ENCODE measurements around the gene ARID2.
A peak's percentile ranks its signal among the peaks of the same experiment; 100 is the strongest.

The ARID2 gene

DNA sequence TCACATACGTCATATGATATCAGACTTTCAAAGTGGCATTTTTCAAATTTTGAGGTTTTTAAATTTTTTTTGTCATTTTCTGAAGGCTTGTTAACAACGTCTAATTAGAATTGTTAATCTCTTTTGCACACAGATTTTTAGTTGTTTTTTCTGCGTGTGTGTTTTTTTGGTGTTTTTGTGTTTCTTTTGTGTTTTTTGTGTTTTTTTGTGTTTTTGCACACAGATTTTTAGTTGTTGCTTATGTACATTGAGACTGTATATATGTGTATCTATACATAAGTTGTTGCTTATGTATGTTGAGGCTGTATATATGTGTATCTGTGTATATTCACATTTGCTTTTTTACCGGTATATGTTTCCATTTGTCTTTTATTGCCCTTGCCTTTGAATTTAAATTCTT is 30.8 kb downstream of the ARID2 start:
- no peak overlapping the region for H3K4me3 ChIP-seq (replicated peaks in 1 of 2; ENCODE audit: low read depth in 2 of 2, low read length in 2 of 2)
- TF ChIP-seq, protein P1, sequence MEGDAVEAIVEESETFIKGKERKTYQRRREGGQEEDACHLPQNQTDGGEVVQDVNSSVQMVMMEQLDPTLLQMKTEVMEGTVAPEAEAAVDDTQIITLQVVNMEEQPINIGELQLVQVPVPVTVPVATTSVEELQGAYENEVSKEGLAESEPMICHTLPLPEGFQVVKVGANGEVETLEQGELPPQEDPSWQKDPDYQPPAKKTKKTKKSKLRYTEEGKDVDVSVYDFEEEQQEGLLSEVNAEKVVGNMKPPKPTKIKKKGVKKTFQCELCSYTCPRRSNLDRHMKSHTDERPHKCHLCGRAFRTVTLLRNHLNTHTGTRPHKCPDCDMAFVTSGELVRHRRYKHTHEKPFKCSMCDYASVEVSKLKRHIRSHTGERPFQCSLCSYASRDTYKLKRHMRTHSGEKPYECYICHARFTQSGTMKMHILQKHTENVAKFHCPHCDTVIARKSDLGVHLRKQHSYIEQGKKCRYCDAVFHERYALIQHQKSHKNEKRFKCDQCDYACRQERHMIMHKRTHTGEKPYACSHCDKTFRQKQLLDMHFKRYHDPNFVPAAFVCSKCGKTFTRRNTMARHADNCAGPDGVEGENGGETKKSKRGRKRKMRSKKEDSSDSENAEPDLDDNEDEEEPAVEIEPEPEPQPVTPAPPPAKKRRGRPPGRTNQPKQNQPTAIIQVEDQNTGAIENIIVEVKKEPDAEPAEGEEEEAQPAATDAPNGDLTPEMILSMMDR (IDR thresholded peaks at IDR 0.05; ENCODE audit: low read depth, low read length) = no peak
- no peak for DNase-seq (ENCODE audit: low read depth in 2 of 2)

DNA sequence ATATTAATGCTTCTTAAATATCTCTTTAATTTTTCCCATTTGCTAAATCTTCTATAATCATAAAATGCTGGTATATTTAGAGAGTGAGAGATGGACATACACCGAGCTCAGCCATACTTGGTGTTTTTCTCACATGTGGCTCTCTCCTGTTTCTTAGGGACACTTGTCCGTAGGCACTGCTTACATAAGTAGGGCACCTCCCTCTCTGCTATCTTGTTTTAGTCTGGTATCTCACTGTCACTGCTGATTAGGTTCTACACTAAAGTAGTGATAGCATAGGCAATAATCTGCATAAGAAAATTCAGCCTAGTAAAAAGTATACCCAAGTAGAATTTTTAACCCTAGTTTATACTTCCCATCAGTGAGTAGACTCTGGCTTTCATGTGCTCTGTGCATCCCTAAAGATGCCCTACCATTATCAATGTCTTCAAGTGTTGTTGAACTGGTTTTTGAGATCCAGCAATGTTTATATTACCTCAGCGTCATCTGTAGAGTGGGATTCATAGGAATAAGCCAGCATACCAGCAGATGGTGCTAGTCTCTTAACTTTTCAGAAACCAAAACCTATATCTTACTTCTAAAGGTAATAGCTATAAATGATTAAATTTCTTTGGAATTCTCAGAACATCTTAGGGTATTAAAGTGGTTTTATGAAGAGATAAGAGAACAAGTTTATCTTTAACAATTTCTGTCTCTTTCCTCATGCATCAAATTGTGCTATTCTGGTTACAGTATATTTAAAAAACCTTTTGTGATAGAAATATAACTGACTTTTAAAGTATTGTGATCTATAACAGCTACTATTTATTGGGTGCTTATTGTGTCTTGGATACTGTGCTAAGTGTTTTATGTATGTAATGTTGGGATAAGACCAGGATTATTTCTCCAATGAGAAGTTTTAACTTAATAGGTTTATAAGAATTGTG is 32.9 kb downstream of the ARID2 start:
- DNase-seq (ENCODE audit: low read depth in 2 of 2) = peak; percentile 75 to 78
- TF ChIP-seq, protein P1 (IDR thresholded peaks at IDR 0.05; ENCODE audit: low read depth, low read length) = peak; percentile 76
- H3K4me3 ChIP-seq (replicated peaks in 1 of 2; ENCODE audit: low read depth in 2 of 2, low read length in 2 of 2) = no peak overlapping the region

DNA sequence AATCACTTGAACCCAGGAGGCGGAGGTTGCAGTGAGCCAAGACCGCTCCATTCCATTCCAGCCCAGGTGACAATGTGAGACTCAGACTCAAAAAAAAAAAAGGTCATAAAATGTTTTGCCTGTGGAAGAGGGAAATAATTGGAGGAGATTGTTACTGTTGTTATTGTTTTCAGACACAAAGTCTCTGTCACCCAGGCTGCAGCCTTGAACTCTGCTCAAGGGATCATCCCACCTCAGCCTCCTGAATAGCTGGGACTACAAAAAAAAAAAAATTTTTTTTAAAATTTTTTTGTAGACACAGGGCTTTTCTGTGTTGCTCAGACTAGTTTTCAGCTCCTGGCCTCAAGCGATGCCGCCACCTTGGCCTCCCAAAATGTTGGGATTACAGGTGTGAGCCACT is 33.9 kb downstream of the ARID2 start:
- DNase-seq (ENCODE audit: low read depth in 2 of 2) = no peak
- TF ChIP-seq, protein P1 (IDR thresholded peaks at IDR 0.05; ENCODE audit: low read depth, low read length) = no peak
- H3K4me3 ChIP-seq (replicated peaks in 1 of 2; ENCODE audit: low read depth in 2 of 2, low read length in 2 of 2) = no peak overlapping the region

DNA sequence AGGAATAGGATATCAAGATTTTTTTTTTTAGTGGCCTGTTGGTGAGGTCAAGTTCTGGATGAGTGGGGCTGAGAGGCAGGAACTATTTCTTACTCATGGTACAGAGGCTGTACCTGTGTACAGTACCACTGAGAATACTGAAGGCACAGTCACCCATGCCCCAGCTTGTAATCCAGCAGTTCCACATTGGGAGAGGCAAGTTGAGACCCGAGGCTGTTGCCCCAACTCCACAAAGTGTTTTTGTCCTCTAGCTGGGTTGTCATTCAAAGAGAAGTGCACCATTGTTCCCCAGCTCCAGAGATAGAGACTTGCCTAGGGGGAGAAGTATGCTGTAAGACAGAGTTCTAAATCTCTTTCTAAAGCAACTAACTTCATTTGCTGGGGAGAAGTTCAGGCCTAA is 38.7 kb downstream of the ARID2 start:
- no peak for DNase-seq (ENCODE audit: low read depth in 2 of 2)
- H3K4me3 ChIP-seq (replicated peaks in 1 of 2; ENCODE audit: low read depth in 2 of 2, low read length in 2 of 2) = no peak overlapping the region

DNA sequence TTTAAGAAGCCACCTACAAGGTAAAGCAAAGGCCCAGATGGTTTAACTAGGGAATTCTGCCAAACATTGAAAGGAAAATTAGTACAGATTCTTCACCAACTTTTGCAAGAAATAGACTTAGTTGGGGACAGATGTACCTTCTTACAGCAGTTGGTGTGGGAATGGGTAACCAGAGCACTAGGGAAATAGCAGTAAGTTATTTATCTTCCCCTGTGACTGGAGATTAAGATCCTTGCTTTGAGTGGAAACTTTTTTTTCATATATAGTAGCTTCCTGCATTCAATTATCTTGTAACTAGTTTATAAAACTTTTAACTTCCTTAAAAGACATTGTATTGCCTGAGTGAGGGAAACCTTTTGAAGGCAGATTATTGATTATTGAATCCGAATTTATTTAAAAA is 44.2 kb downstream of the ARID2 start:
- no peak overlapping the region for H3K4me3 ChIP-seq (replicated peaks in 1 of 2; ENCODE audit: low read depth in 2 of 2, low read length in 2 of 2)
- DNase-seq (ENCODE audit: low read depth in 2 of 2) = no peak
- TF ChIP-seq, protein P1 (IDR thresholded peaks at IDR 0.05; ENCODE audit: low read depth, low read length) = no peak

More for the DNA sequence above, 38.7 kb downstream of the ARID2 start:
- TF ChIP-seq, protein P1 (IDR thresholded peaks at IDR 0.05; ENCODE audit: low read depth, low read length) = no peak

DNA sequence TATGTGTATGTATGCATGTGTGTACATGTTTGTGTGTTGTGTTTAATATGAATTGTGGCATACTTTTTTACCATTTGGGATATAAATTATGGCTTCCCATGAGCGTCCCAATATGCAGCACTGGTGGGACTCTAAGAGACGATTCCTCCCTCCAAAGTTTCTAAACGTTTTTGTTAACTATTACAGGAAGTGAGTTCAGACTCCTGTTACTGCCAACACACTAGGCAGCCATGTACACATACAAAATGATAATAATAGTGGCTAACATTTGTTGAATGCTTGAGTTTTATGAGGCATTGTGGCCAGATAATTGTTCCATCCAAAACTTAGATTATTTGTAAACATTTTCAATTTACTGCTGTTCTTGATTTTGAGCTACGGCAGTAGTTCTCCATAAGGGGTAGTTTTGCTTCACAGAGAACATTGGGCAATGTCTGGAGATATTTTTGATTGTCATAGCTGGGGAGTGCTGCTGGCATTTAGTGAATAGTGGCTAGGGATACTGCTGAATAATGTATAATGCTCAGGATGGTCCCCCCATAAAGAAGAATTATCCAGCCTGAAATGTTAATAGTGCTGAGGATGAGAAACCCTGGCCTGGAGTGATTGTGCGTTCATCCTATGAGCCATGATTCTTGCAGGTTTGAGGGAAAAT is 45.1 kb downstream of the ARID2 start:
- TF ChIP-seq, protein P1 (IDR thresholded peaks at IDR 0.05; ENCODE audit: low read depth, low read length) = no peak
- H3K4me3 ChIP-seq (replicated peaks in 1 of 2; ENCODE audit: low read depth in 2 of 2, low read length in 2 of 2) = no peak overlapping the region
- DNase-seq (ENCODE audit: low read depth in 2 of 2) = peak in 1 of 2 donors; percentile 15

All from cardiac fibroblast (primary cell).